Adrenal gland (tissue), 5 donors: ENCODE measurements around the gene ITPR3.

ENCODE experiments used
- CTCF ChIP-seq, 6 experiments: fragments of 450-650 bp in 4 of 6; fragments of 200-600 bp in 2 of 6; sonication (generic) in 1 of 6; IDR thresholded peaks; 1 replicate in 5 of 6; 2 replicates in 1 of 6; pipeline versions ENCODE4 v1.5.1 to v1.8.0; 2016 to 2021; ENCODE audit warnings: antibody characterized with exemption in 6 of 6, mild to moderate bottlenecking in 2 of 6, moderate library complexity in 1 of 6
- POLR2A ChIP-seq, 2 donors: fragments of 450-650 bp; IDR thresholded peaks; one replicate each; pipeline ENCODE4 v1.6.1; 2017; ENCODE audit warnings: antibody characterized with exemption in 2 of 2, mild to moderate bottlenecking in 2 of 2, moderate library complexity in 1 of 2
- donor health status: DM: no; HTN: no; CAD: no.

DNA sequence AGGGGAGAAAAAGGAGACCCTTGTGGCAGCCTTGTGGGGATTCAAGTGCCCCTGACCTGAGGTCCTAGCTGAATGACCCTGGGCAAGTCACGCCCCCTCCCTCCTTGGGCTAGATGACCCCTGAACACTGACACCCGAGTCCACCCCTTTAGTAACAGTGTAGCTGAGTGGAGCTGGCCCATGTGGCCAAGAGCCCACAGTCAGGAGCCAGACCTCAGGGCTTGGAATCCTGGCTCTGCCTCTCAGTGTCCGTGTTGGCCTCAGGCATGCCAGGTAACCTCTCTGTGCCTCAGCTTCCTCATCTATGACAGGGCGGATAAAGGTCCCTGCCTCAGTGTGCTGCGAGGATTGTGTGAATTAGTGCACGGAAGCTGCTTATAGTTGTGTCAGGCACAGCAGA lies 111.3 kb downstream of the ITPR3 start:
- TF ChIP-seq CTCF (IDR thresholded peaks at IDR 0.05) (no peak), POLR2A (IDR thresholded peaks at IDR 0.05) (no peak)
